ENCODE measurements around the gene KRT222.

Gene KRT222

DNA sequence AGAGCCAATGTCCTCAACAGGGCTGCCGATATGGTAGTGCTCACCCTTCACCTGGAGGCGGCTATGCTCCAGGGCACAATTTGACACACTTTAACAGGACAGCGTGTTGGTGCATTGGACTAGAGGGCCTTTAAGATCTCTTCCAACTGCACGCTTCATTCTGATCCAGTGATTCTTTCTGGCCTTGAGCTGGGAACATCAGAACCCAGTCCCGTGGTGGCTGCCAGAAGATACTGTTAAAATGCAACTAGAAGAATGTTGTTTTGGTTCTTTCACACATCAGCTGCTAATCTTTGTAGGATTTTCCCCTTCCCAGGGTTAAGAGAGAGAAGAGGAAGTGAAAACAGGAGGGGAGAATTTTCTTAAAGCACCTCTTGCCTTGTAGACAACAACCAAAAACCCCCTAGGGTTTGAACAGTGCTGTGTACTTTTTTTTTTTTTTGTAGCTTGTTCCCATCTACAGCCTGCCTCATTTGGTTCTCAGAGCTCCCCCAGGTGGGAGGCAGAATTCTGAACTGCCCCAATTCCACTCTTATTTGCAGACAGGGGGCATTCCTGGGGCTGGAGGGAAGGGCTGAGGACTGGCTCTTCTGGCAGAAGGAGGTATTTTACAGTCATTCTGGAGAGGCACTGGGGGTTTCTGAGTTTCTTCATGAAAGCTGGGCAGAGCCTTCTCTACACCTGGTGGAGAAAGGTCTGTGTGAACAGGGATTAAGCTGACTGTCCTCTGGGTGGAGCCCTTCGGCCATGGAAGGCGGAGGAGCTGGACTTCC is 49.7 kb downstream of the KRT222 start:
- H3K36me3 ChIP-seq (ENCODE audit: control insufficient read depth, insufficient read depth, low read length), result no peaks in the 10 kb centered on the region
- no peaks in the 10 kb centered on the region for H3K27me3 ChIP-seq (ENCODE audit: control insufficient read depth, insufficient read depth, low read length)
- H3K9me3 ChIP-seq (ENCODE audit: control insufficient read depth, insufficient read depth, low read length), result no peaks in the 10 kb centered on the region
- H3K27ac ChIP-seq (ENCODE audit: low read depth, low read length), result no peak overlapping the region
- no peak overlapping the region for H3K4me3 ChIP-seq (ENCODE audit: low read depth, low read length)
- H3K4me1 ChIP-seq (ENCODE audit: control insufficient read depth, insufficient read depth, low read length), result peaks cover 5% of the 10 kb centered on the region; the same call in 1 of the 2 replicates
- H3K9ac ChIP-seq (ENCODE audit: low read depth, low read length), result no peak overlapping the region

DNA sequence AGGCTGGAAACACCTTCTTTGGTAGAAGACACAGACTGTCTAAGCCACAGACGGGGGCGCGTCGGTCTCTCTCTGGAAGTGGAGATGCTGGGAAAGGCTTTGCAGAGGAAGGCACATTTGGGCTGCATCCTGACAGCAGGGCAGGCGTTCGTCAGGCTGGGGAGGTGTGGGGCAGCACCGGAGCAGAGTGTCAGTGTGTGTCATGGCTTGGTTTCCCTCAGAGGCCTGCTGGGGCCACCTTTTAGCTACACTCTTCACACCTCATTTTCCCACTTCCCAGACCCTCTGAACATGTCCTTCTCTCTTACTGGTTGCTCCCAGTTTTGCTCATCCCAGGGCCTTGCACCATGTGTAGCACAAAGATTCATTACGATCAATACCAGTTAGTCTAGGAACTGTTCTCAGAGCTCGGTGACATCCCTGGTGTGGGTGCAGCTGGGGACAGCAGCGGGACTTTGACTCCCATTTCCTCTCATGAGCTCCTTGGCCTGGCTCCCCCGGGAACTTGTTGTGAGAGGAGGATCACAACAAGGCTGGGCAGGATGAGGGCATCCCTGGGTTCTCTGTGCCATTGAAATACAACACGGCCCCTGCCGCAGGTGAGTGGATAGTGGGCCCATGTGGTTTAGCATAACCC is 50.4 kb downstream of the KRT222 start:
- H3K4me3 ChIP-seq (ENCODE audit: low read depth, low read length), result no peak overlapping the region
- no peaks in the 10 kb centered on the region for H3K36me3 ChIP-seq (ENCODE audit: control insufficient read depth, insufficient read depth, low read length)
- no peak overlapping the region for H3K9ac ChIP-seq (ENCODE audit: low read depth, low read length)
- peaks cover 5% of the 10 kb centered on the region; the same call in 1 of the 2 replicates for H3K4me1 ChIP-seq (ENCODE audit: control insufficient read depth, insufficient read depth, low read length)
- no peak overlapping the region for H3K27ac ChIP-seq (ENCODE audit: low read depth, low read length)
- H3K27me3 ChIP-seq (ENCODE audit: control insufficient read depth, insufficient read depth, low read length), result no peaks in the 10 kb centered on the region
- no peaks in the 10 kb centered on the region for H3K9me3 ChIP-seq (ENCODE audit: control insufficient read depth, insufficient read depth, low read length)

GRCh38 chr17:40613467-40614154 is 51.4 kb downstream of the KRT222 start:
- no peak overlapping the region for H3K9ac ChIP-seq (ENCODE audit: low read depth, low read length)
- no peaks in the 10 kb centered on the region for H3K9me3 ChIP-seq (ENCODE audit: control insufficient read depth, insufficient read depth, low read length)
- peaks cover 5% of the 10 kb centered on the region; the same call in 1 of the 2 replicates for H3K4me1 ChIP-seq (ENCODE audit: control insufficient read depth, insufficient read depth, low read length)
- no peaks in the 10 kb centered on the region for H3K27me3 ChIP-seq (ENCODE audit: control insufficient read depth, insufficient read depth, low read length)
- no peak overlapping the region for H3K27ac ChIP-seq (ENCODE audit: low read depth, low read length)
- H3K4me3 ChIP-seq (ENCODE audit: low read depth, low read length), result no peak overlapping the region
- no peaks in the 10 kb centered on the region for H3K36me3 ChIP-seq (ENCODE audit: control insufficient read depth, insufficient read depth, low read length)

- Histone ChIP-seq H3K27me3 (ENCODE audit: control insufficient read depth, insufficient read depth, low read length) (no peaks in the 10 kb centered on the region), H3K4me1 (ENCODE audit: control insufficient read depth, insufficient read depth, low read length) (peaks cover 8% of the 10 kb centered on the region), H3K9ac (ENCODE audit: low read depth, low read length) (no peak overlapping the region), H3K36me3 (ENCODE audit: control insufficient read depth, insufficient read depth, low read length) (no peaks in the 10 kb centered on the region), H3K4me3 (ENCODE audit: low read depth, low read length) (no peak overlapping the region), H3K9me3 (ENCODE audit: control insufficient read depth, insufficient read depth, low read length) (no peaks in the 10 kb centered on the region), H3K27ac (ENCODE audit: low read depth, low read length) (no peak overlapping the region)
Measured at GRCh38 chr17:40612599-40613244, 52.3 kb downstream of the KRT222 start.

GRCh38 chr17:40611840-40612474 is 53.0 kb downstream of the KRT222 start:
- Histone ChIP-seq H3K27ac (ENCODE audit: low read depth, low read length) (no peak overlapping the region), H3K27me3 (ENCODE audit: control insufficient read depth, insufficient read depth, low read length) (no peaks in the 10 kb centered on the region), H3K9ac (ENCODE audit: low read depth, low read length) (no peak overlapping the region), H3K4me1 (ENCODE audit: control insufficient read depth, insufficient read depth, low read length) (peaks cover 14% of the 10 kb centered on the region), H3K36me3 (ENCODE audit: control insufficient read depth, insufficient read depth, low read length) (no peaks in the 10 kb centered on the region), H3K4me3 (ENCODE audit: low read depth, low read length) (no peak overlapping the region), H3K9me3 (ENCODE audit: control insufficient read depth, insufficient read depth, low read length) (no peaks in the 10 kb centered on the region)

DNA sequence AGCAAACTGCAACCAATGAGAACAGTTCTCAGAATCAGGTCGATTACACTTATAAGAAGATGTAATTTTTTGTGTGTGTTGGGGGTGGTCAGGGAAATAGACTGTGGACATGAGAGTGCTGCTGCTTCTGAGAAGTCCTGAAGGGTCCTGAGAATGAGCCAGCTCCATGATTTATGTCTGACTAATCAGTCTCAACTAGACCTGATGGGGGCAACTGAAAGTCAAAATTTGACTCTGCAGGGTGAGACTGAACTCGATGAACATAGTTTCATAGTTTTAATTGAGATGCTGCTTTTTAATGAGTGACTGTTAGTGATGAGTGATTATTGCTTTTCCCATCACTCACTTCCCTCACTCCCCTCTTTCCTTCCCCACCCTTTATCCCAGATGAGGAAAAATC is 54.6 kb downstream of the KRT222 start:
- H3K4me3 ChIP-seq (ENCODE audit: low read depth, low read length), result no peak overlapping the region
- H3K27ac ChIP-seq (ENCODE audit: low read depth, low read length), result no peak overlapping the region
- H3K9me3 ChIP-seq (ENCODE audit: control insufficient read depth, insufficient read depth, low read length), result no peaks in the 10 kb centered on the region
- no peak overlapping the region for H3K9ac ChIP-seq (ENCODE audit: low read depth, low read length)
- peaks cover 12% of the 10 kb centered on the region for H3K4me1 ChIP-seq (ENCODE audit: control insufficient read depth, insufficient read depth, low read length)
- H3K36me3 ChIP-seq (ENCODE audit: control insufficient read depth, insufficient read depth, low read length), result no peaks in the 10 kb centered on the region
- no peaks in the 10 kb centered on the region for H3K27me3 ChIP-seq (ENCODE audit: control insufficient read depth, insufficient read depth, low read length)

GRCh38 chr17:40608061-40608581 is 56.9 kb downstream of the KRT222 start:
- Histone ChIP-seq H3K9ac (ENCODE audit: low read depth, low read length) (no peak overlapping the region), H3K27ac (ENCODE audit: low read depth, low read length) (no peak overlapping the region), H3K4me1 (ENCODE audit: control insufficient read depth, insufficient read depth, low read length) (peaks cover 9% of the 10 kb centered on the region; the same call in 1 of the 2 replicates), H3K36me3 (ENCODE audit: control insufficient read depth, insufficient read depth, low read length) (no peaks in the 10 kb centered on the region), H3K4me3 (ENCODE audit: low read depth, low read length) (no peak overlapping the region), H3K27me3 (ENCODE audit: control insufficient read depth, insufficient read depth, low read length) (no peaks in the 10 kb centered on the region), H3K9me3 (ENCODE audit: control insufficient read depth, insufficient read depth, low read length) (no peaks in the 10 kb centered on the region)

GRCh38 chr17:40607641-40608040 is 57.3 kb downstream of the KRT222 start:
- Histone ChIP-seq H3K36me3 (ENCODE audit: control insufficient read depth, insufficient read depth, low read length) (no peaks in the 10 kb centered on the region), H3K27me3 (ENCODE audit: control insufficient read depth, insufficient read depth, low read length) (no peaks in the 10 kb centered on the region), H3K9ac (ENCODE audit: low read depth, low read length) (no peak overlapping the region), H3K27ac (ENCODE audit: low read depth, low read length) (no peak overlapping the region), H3K4me1 (ENCODE audit: control insufficient read depth, insufficient read depth, low read length) (peaks cover 9% of the 10 kb centered on the region; the same call in 1 of the 2 replicates), H3K4me3 (ENCODE audit: low read depth, low read length) (no peak overlapping the region), H3K9me3 (ENCODE audit: control insufficient read depth, insufficient read depth, low read length) (no peaks in the 10 kb centered on the region)

DNA sequence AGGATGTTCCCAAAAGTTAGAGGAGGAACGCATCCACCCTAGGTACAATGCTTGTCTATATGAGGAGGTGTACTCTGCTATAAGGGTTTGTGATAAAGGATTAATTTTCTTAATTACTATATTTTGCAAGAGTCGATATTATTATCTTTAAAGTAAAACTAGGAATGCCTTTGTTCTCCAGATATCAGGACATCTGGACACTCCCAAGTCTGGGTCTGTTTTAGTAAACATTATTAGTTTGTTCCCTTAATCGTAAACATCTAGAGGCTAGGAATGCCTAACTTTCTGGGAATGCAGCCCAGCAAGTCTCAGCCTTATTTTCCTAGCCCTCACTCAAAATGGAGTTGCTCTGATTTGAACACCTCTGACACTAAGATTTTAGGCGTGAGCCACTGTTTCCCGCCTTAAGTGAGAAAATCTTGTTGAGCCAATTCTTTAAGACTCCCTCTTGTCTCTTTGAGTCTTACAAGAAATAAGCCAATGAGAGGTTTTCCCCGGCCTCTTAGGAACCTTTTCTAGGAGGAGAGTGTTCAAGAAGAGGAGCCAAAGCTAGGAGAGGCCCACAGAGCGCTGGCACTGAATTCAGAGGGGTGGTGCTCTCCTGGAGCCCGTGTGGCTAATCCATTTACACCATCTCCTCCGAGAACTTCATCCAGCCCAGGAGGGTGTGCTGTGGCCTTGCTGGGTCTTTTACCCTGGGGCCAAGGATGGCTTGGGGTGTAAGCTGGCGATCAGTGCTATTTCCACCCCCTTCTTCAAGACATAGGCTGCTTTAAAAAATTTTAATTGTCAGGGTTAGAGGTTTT is 58.2 kb downstream of the KRT222 start:
- Histone ChIP-seq H3K9ac (ENCODE audit: low read depth, low read length) (no peak overlapping the region), H3K27ac (ENCODE audit: low read depth, low read length) (no peak overlapping the region), H3K9me3 (ENCODE audit: control insufficient read depth, insufficient read depth, low read length) (no peaks in the 10 kb centered on the region), H3K36me3 (ENCODE audit: control insufficient read depth, insufficient read depth, low read length) (no peaks in the 10 kb centered on the region), H3K4me3 (ENCODE audit: low read depth, low read length) (no peak overlapping the region), H3K4me1 (ENCODE audit: control insufficient read depth, insufficient read depth, low read length) (peaks cover 9% of the 10 kb centered on the region; the same call in 1 of the 2 replicates), H3K27me3 (ENCODE audit: control insufficient read depth, insufficient read depth, low read length) (no peaks in the 10 kb centered on the region)

DNA sequence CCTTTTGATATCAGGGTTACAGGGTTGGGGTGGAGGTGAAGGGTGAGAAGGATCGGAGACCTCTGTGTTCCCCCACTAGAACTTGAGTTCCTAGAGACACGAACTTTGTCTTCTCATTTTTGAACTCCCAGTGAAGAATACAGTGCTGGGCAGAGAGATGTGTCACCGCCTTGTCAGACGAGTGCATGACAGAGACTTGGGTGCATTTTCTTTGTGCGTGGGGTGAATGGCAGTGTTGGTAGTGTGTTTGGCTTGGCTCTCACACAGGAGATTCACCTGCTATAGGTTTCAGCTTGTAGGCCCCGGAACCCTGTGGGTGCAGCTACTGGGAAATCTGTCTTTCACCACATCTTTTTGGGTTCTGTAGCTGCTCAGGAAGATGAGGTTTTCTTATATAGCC is 59.7 kb downstream of the KRT222 start:
- Histone ChIP-seq H3K4me3 (ENCODE audit: low read depth, low read length) (no peak overlapping the region), H3K36me3 (ENCODE audit: control insufficient read depth, insufficient read depth, low read length) (no peaks in the 10 kb centered on the region), H3K27ac (ENCODE audit: low read depth, low read length) (no peak overlapping the region), H3K9me3 (ENCODE audit: control insufficient read depth, insufficient read depth, low read length) (no peaks in the 10 kb centered on the region), H3K4me1 (ENCODE audit: control insufficient read depth, insufficient read depth, low read length) (peaks cover 9% of the 10 kb centered on the region; the same call in 1 of the 2 replicates), H3K27me3 (ENCODE audit: control insufficient read depth, insufficient read depth, low read length) (no peaks in the 10 kb centered on the region), H3K9ac (ENCODE audit: low read depth, low read length) (no peak overlapping the region)
